Neural cell (in vitro differentiated cells): ENCODE results near the gene EXOC6B.

Experiments
- CTCF ChIP-seq: fragments of 450-650 bp; IDR thresholded peaks from 2 replicates; pipeline ENCODE4 v1.5.1; 2014; ENCODE audit warnings: antibody characterized with exemption, mild to moderate bottlenecking, moderate library complexity; ENCODE audit not compliant: poor library complexity, severe bottlenecking
- EZH2 ChIP-seq: fragments of 200-600, 300-800 bp; shearing (Covaris generic), sonication (generic); IDR thresholded peaks from 2 replicates; pipeline ENCODE4 v1.6.1; 2014; ENCODE audit warnings: antibody characterized with exemption, low read length, borderline replicate concordance, mild to moderate bottlenecking; ENCODE audit not compliant: insufficient read depth, poor library complexity, severe bottlenecking
- POLR2AphosphoS5 ChIP-seq: IDR thresholded peaks from 2 replicates; pipeline ENCODE4 v1.6.1; 2012
- SMC3 ChIP-seq: fragments of 450-650 bp; conservative IDR thresholded peaks from 2 replicates; pipeline ENCODE4 v1.6.1; 2014; ENCODE audit warnings: antibody characterized with exemption, mild to moderate bottlenecking, moderate library complexity; ENCODE audit not compliant: poor library complexity

GRCh38 chr2:72708236-72708635 lies 117.6 kb downstream of the EXOC6B start:
- TF ChIP-seq SMC3 (no peak), EZH2 (no peak), CTCF (no peak), POLR2AphosphoS5 (no peak)
